Psoas muscle (tissue), 8 donors: ENCODE measurements around the gene TNFAIP2. TPM values are rescaled to one million over a fixed set of nuclear protein-coding genes. Genes with fewer than 3 reads are reported as not detected.
"Not testable (repeated sequence)": the region's sequence is repeated elsewhere in the genome, so short reads cannot be mapped to it uniquely, and the experiment has no call there.

Experiments used
- ATAC-seq, 4 donors: fragments of 200-7000 bp; cut with Tn5 transposase; one replicate each; pipeline ENCODE4 v1.9.1; 2020; ENCODE audit warnings: moderate library complexity in 3 of 4, mild to moderate bottlenecking in 2 of 4
- DNase-seq, 2 donors: peaks; one replicate each; pipeline ENCODE4 v3.0.0-alpha.2; 2020
- H3K27ac ChIP-seq: fragments of 200-600 bp; one replicate; pipeline ENCODE4 v1.8.0; 2022
- H3K27me3 ChIP-seq, 3 donors: fragments of 200-600 bp in 1 of 3; one replicate each; pipeline versions ENCODE4 v1.6.1 to v1.8.0; 2013 to 2022; ENCODE audit warnings: low read length in 2 of 3, mild to moderate bottlenecking in 2 of 3, moderate library complexity in 1 of 3; ENCODE audit not compliant: insufficient read depth in 3 of 3
- H3K36me3 ChIP-seq, 2 donors: fragments of 200-600 bp in 1 of 2; one replicate each; pipeline versions ENCODE4 v1.6.1 to v1.8.0; 2013 to 2022; ENCODE audit warnings: low read depth in 1 of 2, mild to moderate bottlenecking in 1 of 2, moderate library complexity in 1 of 2; ENCODE audit not compliant: insufficient read depth in 1 of 2
- H3K4me1 ChIP-seq: fragments of 200-600 bp; one replicate; pipeline ENCODE4 v1.8.0; 2022
- H3K4me3 ChIP-seq: fragments of 200-600 bp; one replicate; pipeline ENCODE4 v1.8.0; 2022; ENCODE audit warnings: mild to moderate bottlenecking
- H3K9me3 ChIP-seq: fragments of 200-600 bp; one replicate; pipeline ENCODE4 v1.8.0; 2022
- WGBS, 3 donors: extraction: QIAGEN DNeasy Blood & Tissue Kit; methylation state at CpG; one replicate each; pipeline versions ENCODE4 v1.1.6 to v1.1.7; 2013; 5-methylcytosine and 5-hydroxymethylcytosine counted together
- intact Hi-C, 2 donors: fragments of 100-400 bp; cut with DNase I; formaldehyde crosslinking; loops; one replicate each; pipeline versions ENCODE4 v1.11.0 to v1.14.2; 2022
- polyA plus RNA-seq, 3 donors: library from polyadenylated mRNA; stranded (reverse); fragments of 200-250 nt; gene quantifications; one replicate each; pipeline ENCODE4 v1.2.3, GENCODE V29; 2013
- total RNA-seq, 4 donors: library from RNA; stranded (reverse); fragmentation: NEBNext Ultra II Directional in 2 of 4; extraction: Animal tissue kit (Norgen Biotek cat#: 25700) in 2 of 4; gene quantifications; one replicate each; pipeline versions ENCODE4 v1.2.1 to v1.2.4, GENCODE V29; 2021 to 2023
- TF ChIP-seq, protein P1 (sequence below): fragments of 200-600 bp; IDR thresholded peaks from one replicate; pipeline ENCODE4 v1.8.0; 2022; ENCODE audit warnings: antibody characterized with exemption
- donor health status: healthy with polysubstance abuse.
- donor health status: DM: no; HTN: no; CAD: no; lungs with moderate emphysema.
- donor health status: Bipolar disorder and iron deficiency.
- donor health status: healthy.
- donor health status: DM: yes; HTN: yes; CAD: no.
- donor health status: DM: no; HTN: no; CAD: no.
- donor health status: DM: no; HTN: no; CAD: no.
- donor health status: DM: yes; HTN: yes; CAD: no.

TNFAIP2 gene
- total and polyA plus RNA-seq, 7 donors = 25.7 to 146 (median 39.9) TPM

DNA sequence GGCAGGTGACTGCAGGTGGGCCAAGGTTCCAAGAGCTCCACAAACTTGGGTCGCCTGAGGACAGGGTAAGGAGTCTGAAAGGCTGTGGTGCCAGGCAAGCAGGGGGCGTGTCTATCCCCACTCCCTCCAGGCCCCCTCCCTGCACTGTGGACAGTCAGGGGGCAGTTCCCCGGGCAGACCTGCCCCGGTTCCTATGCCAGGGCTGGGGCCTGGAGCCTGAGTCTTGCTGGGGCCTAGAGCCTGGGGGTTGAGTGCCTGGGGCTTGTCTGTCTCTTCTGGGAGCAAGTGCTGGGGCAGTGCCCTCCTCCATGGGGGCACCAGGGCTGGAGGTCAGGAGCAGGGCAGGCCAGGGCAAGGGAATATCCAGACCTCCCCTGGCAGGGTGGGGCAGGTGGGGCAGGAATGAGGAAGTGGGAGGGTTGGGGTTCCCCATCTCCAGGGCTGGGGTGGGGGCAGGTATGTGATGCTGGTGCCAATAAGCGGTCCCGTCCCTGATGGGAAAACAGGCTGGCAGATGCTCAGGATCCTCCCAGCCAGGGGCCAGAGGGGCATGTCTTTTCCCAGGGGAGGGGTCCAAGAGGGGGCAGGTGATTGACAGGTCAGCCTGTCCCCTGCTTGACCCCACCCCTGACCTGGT is 11.9 kb upstream of the TNFAIP2 start:
- H3K4me1 ChIP-seq = peaks cover 36% of the 10 kb centered on the region
- 33 to 62% (median 38%) methylated on average over 5 to 6 of the region's 6 CpGs for WGBS, 3 donors
- peak; percentile 18 to 54 (median 38) for ATAC-seq

DNA sequence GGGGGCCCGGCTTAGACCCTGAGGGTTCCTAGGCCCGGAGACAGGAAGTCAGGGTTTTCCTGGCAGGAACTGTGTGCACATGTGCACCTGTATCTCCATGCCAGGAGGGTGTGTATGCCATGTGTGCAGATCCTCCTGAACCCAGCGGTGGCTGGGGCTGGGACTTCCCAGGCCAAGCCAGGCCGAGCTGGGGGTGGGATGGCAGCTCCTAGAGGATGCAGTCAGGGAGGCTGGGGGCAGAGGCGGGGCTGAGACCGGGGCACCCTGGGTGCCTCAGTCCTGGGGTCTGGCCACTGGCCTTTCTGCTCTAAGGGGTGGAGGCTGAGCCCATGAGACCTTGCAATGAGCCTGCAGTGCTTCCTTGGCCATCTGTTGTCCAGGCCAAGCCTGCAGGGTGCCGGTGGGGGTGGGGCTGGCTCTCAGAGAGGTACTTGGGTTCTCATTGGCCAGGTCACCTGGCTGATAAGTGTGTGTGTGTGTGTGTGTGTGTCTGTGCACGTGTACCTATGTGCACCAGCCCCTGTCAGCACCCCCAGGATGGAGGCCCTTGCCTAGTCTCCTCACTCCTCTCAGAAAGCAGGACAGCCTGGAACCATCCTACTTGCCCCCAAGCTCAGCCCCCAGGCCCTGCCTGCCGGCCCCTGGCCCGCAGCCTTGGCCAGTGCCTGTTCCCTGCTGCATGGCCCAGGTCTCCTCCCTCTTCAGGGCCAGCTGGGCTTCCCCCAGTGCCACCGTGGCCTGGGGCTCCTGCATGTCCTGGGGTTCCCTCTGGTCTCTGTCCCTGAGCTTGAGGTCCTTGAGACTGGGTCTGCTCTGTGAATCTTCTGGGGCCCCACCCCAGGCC is 10.6 kb upstream of the TNFAIP2 start:
- 43 to 56% (median 45%) methylated on average over 9 to 11 of the region's 11 CpGs for WGBS, 3 donors
- no peak overlapping the region for H3K4me3 ChIP-seq
- DNase-seq = no peak
- TF ChIP-seq, protein P1, sequence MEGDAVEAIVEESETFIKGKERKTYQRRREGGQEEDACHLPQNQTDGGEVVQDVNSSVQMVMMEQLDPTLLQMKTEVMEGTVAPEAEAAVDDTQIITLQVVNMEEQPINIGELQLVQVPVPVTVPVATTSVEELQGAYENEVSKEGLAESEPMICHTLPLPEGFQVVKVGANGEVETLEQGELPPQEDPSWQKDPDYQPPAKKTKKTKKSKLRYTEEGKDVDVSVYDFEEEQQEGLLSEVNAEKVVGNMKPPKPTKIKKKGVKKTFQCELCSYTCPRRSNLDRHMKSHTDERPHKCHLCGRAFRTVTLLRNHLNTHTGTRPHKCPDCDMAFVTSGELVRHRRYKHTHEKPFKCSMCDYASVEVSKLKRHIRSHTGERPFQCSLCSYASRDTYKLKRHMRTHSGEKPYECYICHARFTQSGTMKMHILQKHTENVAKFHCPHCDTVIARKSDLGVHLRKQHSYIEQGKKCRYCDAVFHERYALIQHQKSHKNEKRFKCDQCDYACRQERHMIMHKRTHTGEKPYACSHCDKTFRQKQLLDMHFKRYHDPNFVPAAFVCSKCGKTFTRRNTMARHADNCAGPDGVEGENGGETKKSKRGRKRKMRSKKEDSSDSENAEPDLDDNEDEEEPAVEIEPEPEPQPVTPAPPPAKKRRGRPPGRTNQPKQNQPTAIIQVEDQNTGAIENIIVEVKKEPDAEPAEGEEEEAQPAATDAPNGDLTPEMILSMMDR = no peak
- no peaks in the 10 kb centered on the region for H3K27me3 ChIP-seq
- H3K4me1 ChIP-seq = peaks cover 41% of the 10 kb centered on the region
- intact Hi-C loops = no loop called here
- no peak for ATAC-seq
- no peaks in the 10 kb centered on the region for H3K36me3 ChIP-seq
- H3K27ac ChIP-seq = peak overlapping the region; percentile 89
- H3K9me3 ChIP-seq = no peaks in the 10 kb centered on the region

More for the DNA sequence above, 11.9 kb upstream of the TNFAIP2 start:
- Histone ChIP-seq H3K36me3 (no peaks in the 10 kb centered on the region), H3K4me3 (peak overlapping the region; percentile 44), H3K27me3 (no peaks in the 10 kb centered on the region), H3K9me3 (no peaks in the 10 kb centered on the region), H3K27ac (peak overlapping the region; percentile 89)
- TF ChIP-seq, protein P1 = no peak
- intact Hi-C loops = no loop called here
- no peak for DNase-seq

DNA sequence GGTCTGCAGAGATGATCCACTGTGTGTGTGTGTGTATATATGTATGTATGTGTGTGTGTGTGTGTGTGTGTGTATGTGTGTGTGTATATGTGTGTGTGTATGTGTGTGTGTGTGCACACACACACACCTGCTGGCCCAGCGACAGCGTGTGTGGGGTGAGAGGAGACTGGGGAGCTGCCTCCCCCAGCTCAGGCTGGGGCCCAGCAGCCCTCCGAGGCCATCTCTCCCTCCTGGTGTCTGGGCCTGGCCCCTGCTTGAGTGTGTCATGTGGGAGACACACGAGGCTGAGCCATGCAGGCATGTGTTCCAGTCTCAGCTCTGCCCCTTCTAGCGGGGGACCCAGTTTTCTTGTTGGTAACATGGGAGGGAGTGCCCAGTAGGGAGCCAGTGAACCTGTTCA is 10.0 kb upstream of the TNFAIP2 start:
- ATAC-seq = no peak
- H3K4me1 ChIP-seq = peaks cover 45% of the 10 kb centered on the region
- TF ChIP-seq, protein P1 = no peak
- no peaks in the 10 kb centered on the region for H3K36me3 ChIP-seq
- H3K4me3 ChIP-seq = no peak overlapping the region
- WGBS, 3 donors = 77 to 85% (median 82%) methylated on average over 5 of the region's 5 CpGs
- H3K9me3 ChIP-seq = no peaks in the 10 kb centered on the region
- intact Hi-C loops = no loop called here
- no peak overlapping the region for H3K27ac ChIP-seq
- no peak for DNase-seq
- no peaks in the 10 kb centered on the region for H3K27me3 ChIP-seq

DNA sequence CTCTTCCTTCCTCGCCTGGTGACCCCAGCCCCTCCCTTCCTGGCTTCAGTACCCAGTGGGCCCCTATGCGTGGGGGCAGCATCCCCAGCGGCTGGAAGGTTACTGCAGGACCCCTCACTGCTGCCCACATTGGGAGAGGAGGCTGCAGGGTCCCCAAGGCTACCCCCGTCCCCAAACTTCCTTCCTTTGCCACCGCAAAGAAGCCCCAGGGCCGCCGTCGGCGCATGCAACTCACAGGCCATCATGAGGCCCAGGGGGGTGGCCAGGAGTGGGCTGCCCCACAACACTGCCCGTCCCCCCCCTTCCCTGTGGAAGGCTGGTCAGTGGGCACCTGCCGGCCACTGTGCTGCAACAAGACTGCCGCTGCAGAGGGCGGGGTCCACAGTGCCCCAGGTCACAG is 9.5 kb upstream of the TNFAIP2 start:
- DNase-seq (no peak), ATAC-seq (no peak)
- 83 to 85% (median 84%) methylated on average over 11 to 13 of the region's 13 CpGs for WGBS, 3 donors
- no peak overlapping the region for H3K27ac ChIP-seq
- H3K9me3 ChIP-seq = no peaks in the 10 kb centered on the region
- no peaks in the 10 kb centered on the region for H3K27me3 ChIP-seq
- no peaks in the 10 kb centered on the region for H3K36me3 ChIP-seq
- intact Hi-C loops = no loop called here
- TF ChIP-seq, protein P1 = no peak
- no peak overlapping the region for H3K4me3 ChIP-seq
- peaks cover 45% of the 10 kb centered on the region for H3K4me1 ChIP-seq

DNA sequence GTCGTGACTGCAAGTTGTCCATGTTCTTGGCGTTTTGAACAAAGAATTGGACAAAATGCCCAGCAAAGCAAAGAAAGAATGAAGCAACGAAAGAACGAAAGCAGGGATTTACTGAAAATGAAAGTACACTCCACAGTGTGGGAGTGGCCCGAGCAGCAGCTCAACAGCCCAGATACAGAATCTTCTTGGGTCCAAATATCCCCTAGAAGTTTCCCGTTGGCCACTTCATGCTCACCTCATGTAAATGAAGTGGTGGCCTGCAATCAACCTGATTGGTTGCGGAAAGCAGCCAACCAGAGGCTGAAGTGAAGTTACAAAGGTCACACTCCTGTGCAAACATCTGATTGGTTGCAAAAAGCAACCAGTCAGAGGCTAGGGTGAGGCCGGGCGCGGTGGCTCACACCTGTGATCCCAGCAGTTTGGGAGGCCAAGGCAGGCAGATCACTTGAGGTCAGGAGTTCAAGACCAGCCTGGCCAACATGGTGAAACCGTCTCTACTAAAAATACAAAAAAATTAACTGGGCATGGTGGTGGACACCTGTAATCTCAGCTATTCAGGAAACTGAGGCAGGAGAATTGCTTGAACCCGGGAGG is 8.1 kb upstream of the TNFAIP2 start:
- intact Hi-C loops, H3K9me3 ChIP-seq, H3K27me3 ChIP-seq, H3K36me3 ChIP-seq, ATAC-seq, H3K27ac ChIP-seq, DNase-seq, H3K4me3 ChIP-seq: not testable (repeated sequence)
- H3K4me1 ChIP-seq = peaks cover 41% of the 10 kb centered on the region
- WGBS, 3 donors = 64 to 75% (median 64%) methylated on average over 12 of the region's 12 CpGs
